GM12878 (cell line): ENCODE measurements around the gene ZCCHC4. TPM values are rescaled to one million over a fixed set of nuclear protein-coding genes. Genes with fewer than 3 reads are reported as not detected.

Experiments
- ATAC-seq: fragments of 200-7000 bp; cut with Tn5 transposase; 3 replicates; pipeline ENCODE4 v1.9.1; 2020; ENCODE audit warnings: mild to moderate bottlenecking, moderate library complexity
- BruUV-seq: library from RNA; stranded (reverse); fragments of 400-500 nt; replicated peaks from 2 replicates; lab custom pipeline; 2021; lab: Mats Ljungman, UMichigan
- CTCF ChIA-PET: fragments of 300-600 bp; sonication (Branson Sonifier 250); formaldehyde crosslinking; extraction: SDS; loops from one replicate; lab custom pipeline; 2021; ENCODE audit warnings: inconsistent platforms; lab: Yijun Ruan, JAX
- POLR2A ChIA-PET: fragments of 350-600 bp; formaldehyde crosslinking; extraction: SDS; loops from one replicate; lab custom pipeline; 2021; ENCODE audit warnings: inconsistent platforms; lab: Charles Lee
- RAD21 ChIA-PET: fragments of 300-600 bp; sonication (Branson Sonifier 250); formaldehyde crosslinking; loops from one replicate; lab custom pipeline; 2023; ENCODE audit warnings: antibody characterized with exemption; ENCODE audit not compliant: unreplicated experiment; lab: Charles Lee
- SMC1A ChIA-PET: fragments of 300-600 bp; sonication (Branson Sonifier 250); formaldehyde crosslinking; loops from one replicate; lab custom pipeline; 2023; ENCODE audit not compliant: unreplicated experiment, uncharacterized antibody; lab: Charles Lee
- DNase-seq: peaks from one replicate; pipeline ENCODE4 v3.0.0-alpha.2; 2011; ENCODE audit warnings: low read depth, low spot score
- FAIRE-seq: peaks from 3 replicates; lab custom pipeline; 2011; peaks lifted over from hg19 to GRCh38; lab: Jason Lieb, UNC
- H2AFZ ChIP-seq: 2 replicates; pipeline ENCODE4 v1.6.0; 2011; ENCODE audit warnings: low read depth, low read length, control low read depth; ENCODE audit not compliant: control insufficient read depth
- H3K27ac ChIP-seq: 2 replicates; pipeline ENCODE4 v1.5.1; 2011; ENCODE audit warnings: control low read depth; ENCODE audit not compliant: control insufficient read depth, insufficient read depth
- H3K27me3 ChIP-seq, 2 experiments: replicated peaks in 1 of 2; 2 replicates each; pipeline versions ENCODE4 v1.6.0 to v1.6.1; 2011; ENCODE audit warnings: low read length in 1 of 2; ENCODE audit not compliant: control insufficient read depth in 2 of 2, insufficient read depth in 2 of 2
- H3K36me3 ChIP-seq, 2 experiments: 2 replicates each; pipeline ENCODE4 v1.5.1; 2011; ENCODE audit warnings: low read length in 1 of 2; ENCODE audit not compliant: control insufficient read depth in 2 of 2, insufficient read depth in 2 of 2
- H3K4me1 ChIP-seq: 2 replicates; pipeline ENCODE4 v1.6.1; 2011; ENCODE audit warnings: mild to moderate bottlenecking, low read length, moderate library complexity, mixed read lengths; ENCODE audit not compliant: control insufficient read depth, insufficient read depth
- H3K4me2 ChIP-seq: 2 replicates; pipeline ENCODE4 v1.6.0; 2011; ENCODE audit warnings: control low read depth; ENCODE audit not compliant: control insufficient read depth, insufficient read depth
- H3K4me3 ChIP-seq: fragments of 200-600 bp; sonication (generic); 2 replicates; pipeline ENCODE4 v1.5.1; 2016
- H3K79me2 ChIP-seq: 2 replicates; pipeline ENCODE4 v1.6.0; 2011; ENCODE audit warnings: low read length; ENCODE audit not compliant: control insufficient read depth, insufficient read depth
- H3K9ac ChIP-seq: 2 replicates; pipeline ENCODE4 v1.8.0; 2011; ENCODE audit warnings: low read length, control low read depth, mixed read lengths; ENCODE audit not compliant: control insufficient read depth, insufficient read depth
- H3K9me3 ChIP-seq: replicated peaks from 3 replicates; pipeline ENCODE4 v1.5.1; 2011; ENCODE audit warnings: mild to moderate bottlenecking, low read length; ENCODE audit not compliant: control insufficient read depth, insufficient read depth
- H4K20me1 ChIP-seq: 2 replicates; pipeline ENCODE4 v1.6.0; 2011; ENCODE audit not compliant: control insufficient read depth, insufficient read depth
- BCL11A ChIP-seq: IDR thresholded peaks from 2 replicates; pipeline ENCODE4 v1.6.1; 2011; ENCODE audit warnings: low read depth, low read length
- BHLHE40 ChIP-seq, 2 experiments: fragments of 450-650 bp in 1 of 2; IDR thresholded peaks; 2 replicates each; pipeline ENCODE4 v1.6.1; 2011 to 2017; ENCODE audit warnings: low read depth in 2 of 2, borderline replicate concordance in 1 of 2, improper control_type of control experiment in 1 of 2, low read length in 1 of 2, mild to moderate bottlenecking in 1 of 2
- CHD1 ChIP-seq: IDR thresholded peaks from 2 replicates; pipeline ENCODE4 v1.6.1; 2012; ENCODE audit warnings: low read depth, low read length, improper control_type of control experiment
- ETV6 ChIP-seq, 2 experiments: fragments of 450-650 bp in 1 of 2; IDR thresholded peaks in 1 of 2; conservative IDR thresholded peaks in 1 of 2; 2 replicates each; pipeline ENCODE4 v1.6.1; 2014; ENCODE audit warnings: antibody characterized with exemption in 1 of 2, borderline replicate concordance in 1 of 2, low read depth in 1 of 2, mild to moderate bottlenecking in 1 of 2, moderate library complexity in 1 of 2
- HDAC6 ChIP-seq: fragments of 200-600 bp; sonication (generic); IDR thresholded peaks from one replicate; pipeline ENCODE4 v1.8.0; 2017; ENCODE audit warnings: antibody characterized with exemption; ENCODE audit not compliant: unreplicated experiment
- NFYA ChIP-seq: IDR thresholded peaks from 2 replicates; pipeline ENCODE4 v1.6.1; 2011; ENCODE audit warnings: low read depth, mild to moderate bottlenecking, low read length, improper control_type of control experiment, borderline replicate concordance
- PBX3 ChIP-seq: IDR thresholded peaks from 2 replicates; pipeline ENCODE4 v1.6.1; 2011; ENCODE audit warnings: mild to moderate bottlenecking, low read depth, low read length, moderate library complexity; ENCODE audit not compliant: insufficient replicate concordance
- RELA ChIP-seq: fragments of 450-650 bp; IDR thresholded peaks from 2 replicates; pipeline ENCODE4 v1.8.0; 2014; ENCODE audit warnings: borderline replicate concordance; ENCODE audit not compliant: partially characterized antibody
- SMAD1 ChIP-seq: fragments of 450-650 bp; IDR thresholded peaks from 2 replicates; pipeline ENCODE4 v1.6.1; 2018; ENCODE audit warnings: mild to moderate bottlenecking, low read depth; ENCODE audit not compliant: partially characterized antibody
- TARDBP ChIP-seq: IDR thresholded peaks from 2 replicates; pipeline ENCODE4 v1.6.1; 2016; ENCODE audit warnings: borderline replicate concordance
- WGBS: methylation state at CpG from one replicate; pipeline ENCODE4 v1.1.6; 2016; ENCODE audit warnings: low lambda C conversion rate; ENCODE audit not compliant: insufficient replicate concordance, insufficient coverage; ENCODE audit errors: missing lambda C conversion rate; 5-methylcytosine and 5-hydroxymethylcytosine counted together
- in situ Hi-C: fragments of 300-500 bp; cut with MboI; formaldehyde crosslinking; loops from 9 replicates; pipeline ENCODE4 v1.14.3; 2018; ENCODE audit warnings: mixed read lengths
- intact Hi-C: fragments of 100-400 bp; cut with micrococcal nuclease; formaldehyde crosslinking; loops from one replicate; pipeline ENCODE4 v1.14.2; 2022; ENCODE audit not compliant: unreplicated experiment
- polyA plus RNA-seq, 11 experiments: library from polyadenylated mRNA; depleted of rRNA in 4 of 11; unstranded in 6 of 11; stranded (reverse) in 5 of 11; fragments of >200 nt; fragmentation: Nextera tagmentation in 4 of 11; fragmentation: Illumina TruSeq in 1 of 11; extraction: Ambion mirVana in 4 of 11; extraction: Trizol in 1 of 11; gene quantifications; 1 replicate in 1 of 11; 2 replicates in 10 of 11; pipeline versions ENCODE4 v1.2.1 to v1.2.3, GENCODE V29; 2011 to 2016; ENCODE audit warnings: inconsistent platforms in 2 of 11, missing spikeins in 2 of 11, low read depth in 1 of 11
- total RNA-seq, 4 experiments: library from RNA; depleted of rRNA in 3 of 4; stranded (reverse); fragments of >200 nt in 3 of 4; fragmentation: Illumina TruSeq in 1 of 4; extraction: Trizol in 1 of 4; gene quantifications; 2 replicates each; pipeline versions ENCODE4 v1.2.1 to v1.2.3, GENCODE V29; 2013 to 2021
- TF ChIP-seq, protein P1 (sequence below): IDR thresholded peaks from 2 replicates; pipeline ENCODE4 v1.6.1; 2012; ENCODE audit warnings: low read depth, low read length, improper control_type of control experiment

The ZCCHC4 gene
- total and polyA plus RNA-seq, 10 of the 15 experiments (the other 5 are each of a cell fraction or from before 2014, with no cell fraction given) = 3.2 to 17.7 (median 12.7) TPM

DNA sequence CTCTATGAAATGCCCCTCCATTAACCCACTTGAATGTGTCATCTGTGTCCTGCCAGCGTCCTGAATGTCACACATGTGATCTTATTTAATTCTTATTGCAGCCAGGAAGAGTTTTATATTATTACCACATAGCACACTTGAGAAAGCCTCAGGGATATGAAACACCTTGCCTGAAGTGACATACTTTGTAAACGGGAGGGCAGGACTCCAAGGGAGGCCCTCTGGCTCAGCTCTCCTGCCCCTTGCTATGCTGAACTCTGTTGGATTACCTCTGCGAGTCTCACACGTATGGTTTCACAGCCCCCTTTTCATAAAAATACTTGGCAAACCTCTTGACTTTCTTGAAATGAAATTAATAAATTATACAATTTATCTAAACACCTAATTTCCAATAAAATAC, 11.1 kb upstream of the ZCCHC4 start (continued):
- TF ChIP-seq, protein P1, sequence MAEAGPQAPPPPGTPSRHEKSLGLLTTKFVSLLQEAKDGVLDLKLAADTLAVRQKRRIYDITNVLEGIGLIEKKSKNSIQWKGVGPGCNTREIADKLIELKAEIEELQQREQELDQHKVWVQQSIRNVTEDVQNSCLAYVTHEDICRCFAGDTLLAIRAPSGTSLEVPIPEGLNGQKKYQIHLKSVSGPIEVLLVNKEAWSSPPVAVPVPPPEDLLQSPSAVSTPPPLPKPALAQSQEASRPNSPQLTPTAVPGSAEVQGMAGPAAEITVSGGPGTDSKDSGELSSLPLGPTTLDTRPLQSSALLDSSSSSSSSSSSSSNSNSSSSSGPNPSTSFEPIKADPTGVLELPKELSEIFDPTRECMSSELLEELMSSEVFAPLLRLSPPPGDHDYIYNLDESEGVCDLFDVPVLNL = no peak

DNA sequence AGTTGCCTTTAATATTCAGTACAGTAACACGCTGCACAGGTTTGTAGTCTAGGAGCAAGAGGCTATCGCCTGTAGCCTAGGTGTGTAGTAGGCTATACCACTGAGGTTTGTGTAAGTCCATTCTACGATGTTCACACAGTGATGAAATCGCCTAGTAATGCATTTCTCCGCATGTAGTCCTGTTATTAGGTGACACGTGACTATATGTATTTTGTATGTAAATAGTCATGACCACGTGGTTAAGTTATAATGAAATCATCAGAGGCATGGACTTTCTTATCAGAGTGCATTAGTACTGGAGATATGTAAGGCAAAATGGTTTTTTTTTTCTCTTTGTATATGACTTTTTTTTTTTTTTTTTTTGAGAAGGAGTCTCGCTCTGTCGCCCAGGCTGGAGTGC, 9.9 kb upstream of the ZCCHC4 start:
- Histone ChIP-seq H3K4me3 (no peak overlapping the region), H3K4me2 (no peak overlapping the region), H4K20me1 (no peaks in the 10 kb centered on the region), H3K9ac (no peak overlapping the region), H3K9me3 (no peaks in the 10 kb centered on the region), H3K27me3 (no peaks in the 10 kb centered on the region), H3K79me2 (no peaks in the 10 kb centered on the region), H2AFZ (no peak overlapping the region), H3K36me3 (no peaks in the 10 kb centered on the region), H3K27ac (no peak overlapping the region), H3K4me1 (no peaks in the 10 kb centered on the region)
- SMC1A ChIA-PET = no interaction called here
- RAD21 ChIA-PET = no interaction called here
- DNase-seq = no peak
- ATAC-seq = no peak
- in situ Hi-C loops = no loop called here
- 74% methylated on average over 8 of the region's 9 CpGs for WGBS
- POLR2A ChIA-PET = no interaction called here
- CTCF ChIA-PET = interaction anchor here (2.0 kb wide), 1 partner anchor 9 kb away, joined by 7 read pairs; the partner anchor contains the start of gene ZCCHC4
- no TSS peak for BruUV-seq
- no peak for FAIRE-seq
- intact Hi-C loops = no loop called here
- TF ChIP-seq CHD1 (no peak), SMAD1 (no peak), ETV6 (conservative IDR thresholded peaks at IDR 0.05 in 1 of 2, IDR thresholded peaks at IDR 0.05 in 1 of 2; ENCODE audit: borderline replicate concordance in 1 of 2, low read depth in 1 of 2) (no peak), BCL11A (no peak), HDAC6 (no peak), BHLHE40 (IDR thresholded peaks at IDR 0.05; ENCODE audit: borderline replicate concordance in 1 of 2, low read depth in 2 of 2, low read length in 1 of 2) (no peak), NFYA (no peak), PBX3 (no peak), RELA (no peak), TARDBP (no peak)
